NCI-H1092 treated with DMSO at 0.1 percent for 48 hours (cell line): ENCODE results near the gene FLG.
"Not testable (repeated sequence)": the region's sequence is repeated elsewhere in the genome, so short reads cannot be mapped to it uniquely, and the experiment has no call there.

Experiments used
- DNase-seq: peaks from one replicate; lab custom pipeline; 2025; lab: John Stamatoyannopoulos, UW

Gene FLG

GRCh38 chr1:152256394-152256793 is 68.6 kb downstream of the FLG start:
- DNase-seq: not testable (repeated sequence)
